ENCODE results near the gene MLN. TPM values are rescaled to one million over a fixed set of nuclear protein-coding genes. Genes with fewer than 3 reads are reported as not detected.

MLN gene
- total RNA-seq, 1 donor, result not detected

DNA sequence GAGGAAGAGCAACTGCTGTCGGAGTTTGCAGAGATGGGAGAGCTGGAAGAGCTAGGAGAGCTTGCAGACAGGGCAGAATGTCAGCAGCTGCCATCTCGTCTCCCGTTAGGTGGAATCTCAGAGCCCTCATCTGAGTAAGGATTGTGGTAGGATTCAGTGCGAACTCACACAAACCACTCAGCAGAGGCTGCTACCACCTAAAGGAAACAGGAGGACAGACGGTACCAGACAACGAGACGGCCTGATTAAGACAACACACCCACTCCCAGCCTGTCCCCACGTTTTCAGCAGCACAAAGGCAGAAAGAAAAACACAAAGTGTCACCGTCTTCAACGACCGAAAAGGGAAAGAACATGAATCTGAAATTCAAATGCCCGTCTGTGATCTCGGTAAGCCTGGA lies 19.0 kb downstream of the MLN start:
- no peak overlapping the region for H3K4me3 ChIP-seq (ENCODE audit: low read depth, low read length)
- no peak for TF ChIP-seq CTCF (IDR thresholded peaks at IDR 0.05; ENCODE audit: insufficient read depth, low read length)
- no peak for DNase-seq (ENCODE audit: low read depth)

DNA sequence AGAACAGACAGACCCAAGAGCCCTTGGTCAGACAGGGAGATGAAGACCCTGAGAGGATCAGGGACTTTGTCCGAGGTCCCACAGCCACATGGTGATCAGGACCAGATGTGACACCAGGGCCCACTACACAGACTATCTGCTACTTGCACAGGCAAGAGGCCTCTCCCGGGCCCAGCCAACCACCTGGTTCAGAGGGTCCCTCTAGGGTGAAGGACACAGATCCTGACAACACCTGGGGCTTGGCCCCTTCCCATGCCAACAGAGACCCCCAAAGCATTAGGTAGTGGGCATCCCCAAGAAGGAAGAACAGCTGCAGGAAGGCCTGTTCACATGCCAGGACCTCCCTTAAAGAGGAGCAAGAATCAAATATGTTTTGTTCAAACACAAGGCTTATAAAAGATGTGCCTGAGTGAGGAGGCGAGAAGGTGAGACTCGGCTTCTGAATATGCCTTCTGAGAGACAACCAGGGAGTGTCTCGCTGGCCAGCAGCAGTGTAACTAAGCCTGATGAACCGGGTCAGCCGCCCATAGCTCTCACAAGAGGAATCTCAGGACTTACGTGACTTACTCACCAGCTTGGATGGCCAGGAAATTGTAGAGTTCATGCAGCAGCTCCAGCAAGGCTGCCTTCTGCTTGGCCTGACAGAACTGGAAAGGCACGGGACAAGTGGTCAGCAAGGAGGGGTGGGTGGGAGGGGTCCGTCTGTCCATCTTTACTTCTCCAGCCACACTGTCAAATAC lies 19.9 kb downstream of the MLN start:
- no peak for TF ChIP-seq CTCF (IDR thresholded peaks at IDR 0.05; ENCODE audit: insufficient read depth, low read length)
- no peak for DNase-seq (ENCODE audit: low read depth)
- no peak overlapping the region for H3K4me3 ChIP-seq (ENCODE audit: low read depth, low read length)

DNA sequence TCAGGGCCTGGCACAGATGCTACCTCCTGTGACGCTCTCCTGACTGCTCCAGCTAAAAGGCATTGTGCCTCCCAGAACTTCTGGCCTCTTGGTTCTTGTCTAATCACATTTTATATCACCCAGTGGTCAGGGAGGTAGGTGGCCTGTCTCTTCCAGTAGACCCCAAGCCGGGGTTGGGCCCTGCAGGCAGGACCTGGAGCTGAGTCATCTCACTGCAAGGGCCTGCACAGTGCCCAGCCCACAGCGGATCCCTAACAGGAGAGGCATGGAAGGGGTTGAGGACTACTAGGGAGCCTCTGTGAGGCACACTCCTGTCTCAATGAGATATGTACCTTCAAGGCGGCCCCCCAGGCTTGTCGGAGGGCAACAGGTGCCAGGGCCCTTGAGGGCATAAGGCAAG lies 21.2 kb downstream of the MLN start:
- no peak for TF ChIP-seq CTCF (IDR thresholded peaks at IDR 0.05; ENCODE audit: insufficient read depth, low read length)

GRCh38 chr6:33781131-33781975 lies 22.4 kb downstream of the MLN start:
- peak; percentile 70 for DNase-seq (ENCODE audit: low read depth)
- TF ChIP-seq CTCF (IDR thresholded peaks at IDR 0.05; ENCODE audit: insufficient read depth, low read length), result no peak
- H3K4me3 ChIP-seq (ENCODE audit: low read depth, low read length), result no peak overlapping the region

More for the DNA sequence above, 21.2 kb downstream of the MLN start:
- no peak for DNase-seq (ENCODE audit: low read depth)
- H3K4me3 ChIP-seq (ENCODE audit: low read depth, low read length), result no peak overlapping the region

DNA sequence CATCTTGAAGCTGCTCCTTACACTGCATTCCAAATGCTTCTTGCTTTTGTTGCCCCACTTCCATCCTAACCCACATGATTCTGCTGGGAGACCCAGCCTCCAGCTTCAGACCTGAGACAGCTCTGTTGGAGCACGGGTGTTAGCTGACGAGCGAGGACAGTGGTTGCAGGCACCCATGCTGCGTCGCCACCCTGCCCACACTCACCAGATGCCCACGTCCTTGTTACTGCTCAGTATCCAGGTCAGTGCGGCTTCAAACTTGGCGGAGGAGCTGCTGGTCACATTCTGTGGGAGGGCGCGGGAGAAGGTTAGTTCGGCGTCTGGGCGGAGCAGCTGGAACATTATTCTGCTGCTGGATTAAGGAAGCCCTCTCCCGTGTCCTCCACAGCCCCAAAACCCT lies 23.9 kb downstream of the MLN start:
- TF ChIP-seq CTCF (IDR thresholded peaks at IDR 0.05; ENCODE audit: insufficient read depth, low read length), result no peak
- no peak for DNase-seq (ENCODE audit: low read depth)
- H3K4me3 ChIP-seq (ENCODE audit: low read depth, low read length), result no peak overlapping the region

DNA sequence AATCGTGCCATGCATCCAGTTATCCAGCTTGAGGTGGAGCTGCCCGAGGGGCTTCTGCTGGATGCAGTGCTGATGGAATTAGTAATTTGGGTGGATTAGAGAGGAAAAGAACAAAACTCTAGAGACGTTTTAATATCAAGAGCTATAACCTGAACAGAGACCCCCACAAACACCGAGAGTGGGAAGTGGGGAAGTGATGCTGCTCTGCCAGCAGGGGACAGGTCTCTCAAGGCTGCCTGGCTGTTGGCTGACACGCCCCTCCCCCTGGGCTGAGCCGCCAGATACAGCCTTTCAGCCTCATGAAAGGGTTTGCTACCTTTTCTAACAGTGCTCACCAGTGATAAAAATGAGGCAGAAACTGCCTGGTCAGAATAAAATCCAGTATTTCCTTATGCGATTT lies 24.5 kb downstream of the MLN start:
- DNase-seq (ENCODE audit: low read depth), result no peak
- H3K4me3 ChIP-seq (ENCODE audit: low read depth, low read length), result no peak overlapping the region
- TF ChIP-seq CTCF (IDR thresholded peaks at IDR 0.05; ENCODE audit: insufficient read depth, low read length), result no peak
